HEK293T (cell line): ENCODE data around the gene ZNF362.

Source experiments
- ARNT ChIP-seq: fragments of 450-650 bp; IDR thresholded peaks from 2 replicates; pipeline ENCODE4 v1.6.1; 2017; ENCODE audit warnings: mild to moderate bottlenecking
- CTBP1 ChIP-seq: fragments of 450-650 bp; IDR thresholded peaks from 2 replicates; pipeline ENCODE4 v1.6.1; 2016; ENCODE audit warnings: borderline replicate concordance
- ELF4 ChIP-seq: fragments of 450-650 bp; IDR thresholded peaks from 2 replicates; pipeline ENCODE4 v1.6.1; 2017; ENCODE audit warnings: antibody characterized with exemption
- FOXA1 ChIP-seq: fragments of 450-650 bp; IDR thresholded peaks from 2 replicates; pipeline ENCODE4 v1.6.1; 2016; ENCODE audit warnings: mild to moderate bottlenecking
- FOXM1 ChIP-seq: fragments of 450-650 bp; IDR thresholded peaks from 2 replicates; pipeline ENCODE4 v1.6.1; 2017; ENCODE audit warnings: mild to moderate bottlenecking, borderline replicate concordance
- HDGF ChIP-seq: fragments of 450-650 bp; IDR thresholded peaks from 2 replicates; pipeline ENCODE4 v1.6.1; 2017; ENCODE audit warnings: antibody characterized with exemption, borderline replicate concordance
- L3MBTL2 ChIP-seq: fragments of 450-650 bp; conservative IDR thresholded peaks from 2 replicates; pipeline ENCODE4 v1.6.1; 2016; ENCODE audit warnings: mild to moderate bottlenecking
- NFRKB ChIP-seq: fragments of 450-650 bp; IDR thresholded peaks from 2 replicates; pipeline ENCODE4 v1.6.1; 2016; ENCODE audit warnings: mild to moderate bottlenecking, moderate library complexity
- PKNOX1 ChIP-seq: fragments of 450-650 bp; IDR thresholded peaks from 2 replicates; pipeline ENCODE4 v1.6.1; 2016
- SP1 ChIP-seq: fragments of 450-650 bp; IDR thresholded peaks from 2 replicates; pipeline ENCODE4 v1.6.1; 2017
- SUZ12 ChIP-seq: fragments of 450-650 bp; IDR thresholded peaks from 2 replicates; pipeline ENCODE4 v1.6.1; 2016; ENCODE audit warnings: mild to moderate bottlenecking
- TARDBP ChIP-seq: fragments of 450-650 bp; IDR thresholded peaks from 2 replicates; pipeline ENCODE4 v1.6.1; 2016

- TF ChIP-seq L3MBTL2 = no peak
- no peak for TF ChIP-seq HDGF
- TF ChIP-seq SP1 = no peak
- no peak for TF ChIP-seq ARNT
- TF ChIP-seq FOXM1 = no peak
- no peak for TF ChIP-seq PKNOX1
- no peak for TF ChIP-seq ELF4
- TF ChIP-seq NFRKB = no peak
- TF ChIP-seq SUZ12 = no peak
- TF ChIP-seq FOXA1 = no peak
- no peak for TF ChIP-seq TARDBP
- no peak for TF ChIP-seq CTBP1
Measured at GRCh38 chr1:33349081-33349759, 92.9 kb downstream of the ZNF362 start.
